ENCODE measurements around the gene BACH2.

- TF ChIP-seq CTCF (IDR thresholded peaks at IDR 0.05) (no peak), POLR2AphosphoS5 (IDR thresholded peaks at IDR 0.05) (no peak), POLR2A (IDR thresholded peaks at IDR 0.05) (no peak)
These were observed 84.4 kb downstream of the BACH2 start for GRCh38 chr6:90212274-90212673.
